ENCODE results near the gene PKNOX2.
A peak's percentile ranks its signal among the peaks of the same experiment; 100 is the strongest.

PKNOX2 gene

GRCh38 chr11:125369808-125370207, 205.3 kb downstream of the PKNOX2 start:
- DNase-seq = no peak

- no peak for DNase-seq
Measured at GRCh38 chr11:125370561-125371389, 206.2 kb downstream of the PKNOX2 start.

GRCh38 chr11:125371431-125371935, 206.9 kb downstream of the PKNOX2 start:
- peak in 1 of 2 experiments; percentile 8 for DNase-seq

GRCh38 chr11:125372088-125372487, 207.5 kb downstream of the PKNOX2 start:
- DNase-seq = no peak

- no peak for DNase-seq
Measured at GRCh38 chr11:125372911-125373310, 208.4 kb downstream of the PKNOX2 start.

GRCh38 chr11:125373426-125374391, 209.2 kb downstream of the PKNOX2 start:
- no peak for DNase-seq

- DNase-seq = no peak
Measured at GRCh38 chr11:125374398-125374797, 209.8 kb downstream of the PKNOX2 start.

- DNase-seq = no peak
Measured at GRCh38 chr11:125375146-125375545, 210.6 kb downstream of the PKNOX2 start.

- DNase-seq = peak in 1 of 2 experiments; percentile 6
Measured at GRCh38 chr11:125376117-125376516, 211.6 kb downstream of the PKNOX2 start.

GRCh38 chr11:125376856-125377255, 212.3 kb downstream of the PKNOX2 start:
- no peak for DNase-seq

GRCh38 chr11:125378083-125378482, 213.5 kb downstream of the PKNOX2 start:
- DNase-seq = no peak

- DNase-seq = no peak
Measured at GRCh38 chr11:125378571-125378970, 214.0 kb downstream of the PKNOX2 start.

GRCh38 chr11:125379565-125379964, 215.0 kb downstream of the PKNOX2 start:
- DNase-seq = no peak

GRCh38 chr11:125379981-125380380, 215.4 kb downstream of the PKNOX2 start:
- DNase-seq = no peak

GRCh38 chr11:125380756-125381445, 216.3 kb downstream of the PKNOX2 start:
- DNase-seq = no peak

GRCh38 chr11:125381499-125382044, 217.0 kb downstream of the PKNOX2 start:
- no peak for DNase-seq

GRCh38 chr11:125382314-125382791, 217.8 kb downstream of the PKNOX2 start:
- DNase-seq = no peak

GRCh38 chr11:125382822-125383221, 218.3 kb downstream of the PKNOX2 start:
- no peak for DNase-seq

GRCh38 chr11:125384825-125385224, 220.3 kb downstream of the PKNOX2 start:
- no peak for DNase-seq

GRCh38 chr11:125387901-125388300, 223.3 kb downstream of the PKNOX2 start:
- no peak for DNase-seq

- no peak for DNase-seq
Measured at GRCh38 chr11:125388611-125389010, 224.1 kb downstream of the PKNOX2 start.
